Stimulated activated CD8-positive, alpha-beta memory T cell treated with anti-CD3 and anti-CD28 coated beads, Interleukin-2, amount 100 ng/mL, for 1 hour (primary cell): Measurements from ENCODE around the gene TANK.
"Not testable (repeated sequence)": the region's sequence is repeated elsewhere in the genome, so short reads cannot be mapped to it uniquely, and the experiment has no call there.

Source experiments
- DNase-seq, 2 donors: peaks; one replicate each; pipeline ENCODE4 v3.0.0-alpha.2; 2020; ENCODE audit warnings: low read depth in 2 of 2

Gene TANK

DNA sequence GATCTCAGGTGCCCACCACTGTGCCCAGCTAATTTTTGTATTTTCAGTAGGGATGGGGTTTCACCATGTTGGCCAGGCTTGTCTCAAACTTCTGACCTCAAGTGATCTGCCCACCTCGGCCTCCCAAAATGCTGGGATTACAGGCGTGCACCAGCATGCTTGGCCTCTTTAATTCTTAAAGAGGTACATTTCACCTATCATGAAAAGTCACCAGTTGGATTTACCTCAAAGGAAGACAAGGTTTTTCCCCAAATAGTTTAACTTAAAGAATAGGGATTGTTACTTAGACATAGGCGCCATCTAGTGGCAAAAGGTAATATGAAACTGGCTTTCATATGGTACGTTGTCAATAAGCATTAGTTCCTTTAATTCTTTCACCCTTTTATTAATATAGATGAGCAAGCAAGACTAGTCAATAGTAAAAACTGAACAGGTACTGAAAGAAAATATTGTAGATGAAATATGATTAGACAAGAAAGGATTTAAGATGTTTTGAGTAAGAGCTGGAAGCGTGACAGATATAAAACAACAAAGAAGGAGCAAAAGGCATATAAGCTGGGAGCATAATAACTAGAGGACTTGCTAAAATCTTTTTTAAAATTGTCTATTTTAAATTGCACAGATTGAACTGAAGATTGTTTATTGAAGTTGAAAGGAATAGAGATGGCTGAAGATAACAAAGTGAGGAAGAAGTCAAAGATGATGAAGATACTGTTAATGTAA is 113.0 kb downstream of the TANK start:
- no peak for DNase-seq

DNA sequence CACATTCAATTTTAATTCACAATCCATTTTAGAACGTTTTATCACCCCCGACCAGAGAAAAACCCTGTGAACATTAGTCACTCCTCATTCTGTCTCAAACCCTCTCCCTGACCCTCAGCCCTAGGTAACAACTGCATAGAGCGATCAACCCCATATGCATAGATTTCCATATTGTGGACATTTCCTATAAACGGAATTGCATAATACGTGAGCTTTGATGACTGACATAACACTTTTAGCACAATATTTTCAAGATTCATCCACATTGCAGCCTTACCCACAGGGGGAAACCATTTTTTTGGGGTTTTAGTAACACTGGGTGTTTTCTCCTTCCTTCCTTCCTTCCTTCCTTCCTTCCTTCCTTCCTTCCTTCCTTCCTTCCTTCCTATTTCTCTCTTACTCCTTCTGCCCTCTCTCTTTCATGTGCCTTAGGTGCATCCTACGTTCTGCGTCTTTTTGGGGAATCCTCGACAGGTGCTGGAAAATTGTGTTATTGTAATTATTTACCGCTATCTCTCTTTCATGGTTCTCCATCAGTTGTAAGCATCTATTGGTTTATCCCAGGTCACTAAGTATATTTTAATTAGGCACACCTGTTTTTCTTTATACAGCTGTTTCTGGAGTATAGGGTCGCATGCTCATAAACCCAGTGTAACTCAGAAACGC is 118.5 kb downstream of the TANK start:
- DNase-seq: not testable (repeated sequence)

DNA sequence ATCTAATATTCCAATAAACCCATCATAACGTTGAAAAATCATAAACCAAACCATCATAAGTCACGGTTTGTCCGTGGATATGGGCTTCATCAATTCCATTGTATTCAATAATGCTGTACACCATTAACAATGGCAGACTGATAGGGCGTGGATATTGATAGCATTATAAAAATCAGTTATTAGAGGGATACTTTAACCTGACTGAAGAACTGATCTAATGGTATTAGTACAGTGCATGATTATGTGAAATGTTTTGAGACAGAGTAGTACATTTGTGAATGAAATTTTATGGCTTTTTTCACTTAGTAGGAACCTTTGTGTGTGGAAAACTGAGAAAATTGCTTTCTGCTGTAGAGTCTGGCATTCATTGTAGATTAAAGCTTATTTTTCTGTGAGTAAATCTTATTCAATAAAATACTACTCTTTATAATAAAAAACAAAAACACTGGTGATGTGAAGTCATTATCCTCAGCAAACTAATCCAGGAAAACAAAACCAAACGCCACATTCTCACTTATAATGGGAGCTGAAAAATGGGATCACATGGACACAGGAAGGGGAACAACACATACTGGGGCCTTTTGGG is 119.1 kb downstream of the TANK start:
- not testable (repeated sequence) for DNase-seq

DNA sequence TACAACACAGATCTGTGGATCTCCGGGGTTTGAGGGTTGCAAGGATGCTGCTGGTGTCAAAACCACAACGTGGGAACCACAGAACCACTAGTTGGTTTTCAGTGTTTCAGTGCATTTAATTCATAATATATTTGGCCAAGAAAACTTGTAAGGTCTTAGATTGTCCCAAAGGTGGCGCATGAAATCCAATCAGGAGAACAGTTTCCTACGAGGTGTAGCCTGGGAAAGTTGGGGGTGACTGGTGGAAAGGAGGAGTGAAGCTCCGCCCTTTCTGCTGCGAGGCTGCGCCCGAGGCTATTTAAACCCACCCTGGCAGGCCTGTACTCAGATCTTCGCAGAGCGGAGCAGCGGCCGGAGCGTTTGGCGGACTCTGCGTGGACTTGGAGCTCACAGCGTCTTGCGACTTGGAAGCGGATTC is 120.7 kb downstream of the TANK start:
- DNase-seq: peak; percentile 14 to 21

DNA sequence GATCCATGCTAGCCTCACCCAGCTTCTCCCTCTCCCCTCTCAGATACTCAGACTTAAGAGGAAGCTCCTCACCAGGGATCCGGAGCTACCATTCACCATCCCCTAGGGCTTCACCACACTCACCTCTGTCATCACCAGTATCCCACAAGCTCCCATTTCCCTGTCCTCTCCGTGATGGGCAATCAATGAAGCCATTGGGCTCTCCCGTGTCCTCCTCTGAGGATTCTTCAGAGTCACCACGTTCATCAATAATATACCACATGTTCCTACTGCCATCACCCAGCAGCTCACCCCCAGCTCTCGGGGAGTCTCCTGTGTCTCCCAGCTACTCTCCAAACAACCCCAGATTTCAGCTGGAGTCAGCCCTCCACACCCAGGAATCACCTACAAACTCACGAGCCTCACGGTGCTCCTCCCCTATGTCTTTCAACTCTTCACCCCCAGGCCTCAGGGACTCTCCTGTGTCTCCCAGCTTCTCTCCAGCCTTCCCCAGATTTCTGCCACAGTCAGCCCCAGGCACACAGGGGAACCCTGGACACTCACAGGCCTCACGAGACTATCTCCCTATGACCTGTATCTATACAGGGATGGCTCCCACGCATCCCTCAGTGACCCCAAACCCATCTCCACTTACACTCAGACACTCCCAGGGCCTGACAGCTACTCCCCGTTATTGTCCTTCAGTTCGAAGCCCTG is 121.5 kb downstream of the TANK start:
- not testable (repeated sequence) for DNase-seq

DNA sequence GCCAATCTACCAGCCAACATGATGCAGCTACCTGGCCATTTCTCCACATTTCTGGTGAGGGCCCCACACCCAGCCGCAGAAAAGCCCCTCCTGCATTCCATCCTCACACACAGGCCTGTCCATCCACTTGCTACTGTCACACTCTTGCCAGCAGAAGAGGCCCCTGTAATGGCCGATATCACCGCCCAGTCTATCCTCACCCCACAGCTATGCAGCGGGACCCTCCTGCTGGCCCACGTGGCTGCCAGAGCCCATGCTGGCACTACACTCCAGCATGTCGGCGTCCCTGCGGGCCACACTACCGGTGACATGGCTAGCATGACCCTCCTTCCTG is 122.0 kb downstream of the TANK start:
- DNase-seq: not testable (repeated sequence)

DNA sequence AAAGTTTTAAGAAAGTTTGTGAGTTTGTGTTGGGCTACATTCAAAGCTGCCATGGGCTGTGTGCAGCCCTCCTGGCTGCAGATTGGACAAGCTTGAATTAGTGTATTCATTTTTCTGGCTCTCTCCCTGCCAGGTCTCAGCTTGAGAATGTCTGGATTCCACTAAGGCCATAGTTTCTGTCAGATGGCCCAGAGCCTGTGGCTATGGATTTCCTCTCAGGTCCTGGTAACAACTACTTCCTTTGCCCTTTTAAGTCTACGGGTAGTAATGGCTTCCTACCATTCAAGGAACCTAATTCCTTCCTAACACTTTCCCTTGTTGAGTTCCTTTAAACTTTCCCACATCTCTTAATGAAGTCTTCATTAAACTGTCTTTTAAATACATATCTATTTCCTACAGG is 123.7 kb downstream of the TANK start:
- DNase-seq: no peak
